Uterus (tissue), 2 donors: ENCODE data around the gene PIAS1.

Experiments
- CTCF ChIP-seq, 4 experiments: fragments of 200-600 bp in 2 of 4; fragments of 450-650 bp in 2 of 4; sonication (generic) in 2 of 4; IDR thresholded peaks; one replicate each; pipeline ENCODE4 v1.5.1; 2016 to 2019; ENCODE audit warnings: antibody characterized with exemption in 4 of 4, mild to moderate bottlenecking in 2 of 4, moderate library complexity in 1 of 4
- POLR2A ChIP-seq, 2 donors: fragments of 450-650 bp; IDR thresholded peaks; one replicate each; pipeline ENCODE4 v1.6.1; 2016; ENCODE audit warnings: antibody characterized with exemption in 2 of 2, mild to moderate bottlenecking in 1 of 2, moderate library complexity in 1 of 2

- TF ChIP-seq POLR2A (IDR thresholded peaks at IDR 0.05) (no peak), CTCF (IDR thresholded peaks at IDR 0.05) (no peak)
These were observed 83.0 kb downstream of the PIAS1 start for GRCh38 chr15:68137096-68137495.
